ENCODE results near the gene CNGA3.

Gene CNGA3

DNA sequence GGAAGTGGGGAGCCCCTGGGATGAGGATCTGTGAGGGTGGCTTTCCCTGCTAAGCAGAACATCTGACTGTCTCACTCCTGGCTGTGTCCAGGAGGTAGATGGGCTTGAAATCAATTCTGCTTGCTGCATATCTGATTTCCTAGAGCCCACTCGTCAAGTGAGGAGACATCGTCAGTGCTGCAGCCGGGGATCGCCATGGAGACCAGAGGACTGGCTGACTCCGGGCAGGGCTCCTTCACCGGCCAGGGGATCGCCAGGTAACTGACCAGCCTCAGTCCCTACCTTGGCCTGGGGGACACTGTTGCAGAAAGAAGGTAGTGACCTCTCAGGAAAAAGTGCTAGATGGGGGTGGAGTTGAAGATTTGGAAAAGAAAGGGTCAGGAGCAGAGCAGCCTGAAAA, 31.3 kb downstream of the CNGA3 start:
- DNase-seq (ENCODE audit: low spot score): no peak

DNA sequence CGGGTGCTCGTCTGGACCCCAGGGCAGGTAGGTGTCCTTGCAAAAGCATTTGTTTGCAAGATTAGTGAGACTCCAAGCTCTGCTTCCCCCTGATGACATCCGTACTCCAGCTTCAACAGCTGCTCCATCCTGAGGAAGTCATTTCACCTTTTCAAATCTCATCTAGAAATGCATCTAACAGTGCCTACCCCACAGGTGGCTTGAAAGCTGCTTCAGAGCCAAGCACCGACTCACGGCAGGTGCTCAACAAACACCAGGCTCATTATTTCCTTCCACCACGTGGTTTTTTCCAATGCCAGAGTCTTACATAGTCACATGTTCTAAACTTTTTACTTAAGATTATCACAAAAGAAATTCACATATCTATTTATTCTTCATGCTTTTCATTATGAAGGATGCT, 31.9 kb downstream of the CNGA3 start:
- DNase-seq (ENCODE audit: low spot score): no peak

DNA sequence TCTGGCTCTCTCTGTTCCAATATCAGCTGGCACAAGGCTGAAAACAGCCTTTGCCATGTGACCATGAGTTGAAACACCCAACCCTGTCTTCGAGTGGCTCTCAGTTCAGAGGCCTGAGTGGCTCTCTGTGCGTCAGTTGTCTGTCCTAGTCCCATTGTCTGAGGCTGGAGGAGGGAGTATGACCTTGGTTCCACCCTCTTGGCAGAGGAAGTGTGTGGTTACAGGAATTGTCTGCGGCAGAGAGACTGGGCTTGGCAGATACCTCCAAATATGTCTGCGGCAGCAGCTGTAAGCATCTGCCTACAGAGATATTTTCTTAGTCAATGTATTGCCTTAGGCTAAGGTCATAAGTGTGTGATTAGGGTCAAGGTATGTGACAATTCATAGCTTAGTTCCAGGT, 32.6 kb downstream of the CNGA3 start:
- DNase-seq (ENCODE audit: low spot score): peak; percentile 90

DNA sequence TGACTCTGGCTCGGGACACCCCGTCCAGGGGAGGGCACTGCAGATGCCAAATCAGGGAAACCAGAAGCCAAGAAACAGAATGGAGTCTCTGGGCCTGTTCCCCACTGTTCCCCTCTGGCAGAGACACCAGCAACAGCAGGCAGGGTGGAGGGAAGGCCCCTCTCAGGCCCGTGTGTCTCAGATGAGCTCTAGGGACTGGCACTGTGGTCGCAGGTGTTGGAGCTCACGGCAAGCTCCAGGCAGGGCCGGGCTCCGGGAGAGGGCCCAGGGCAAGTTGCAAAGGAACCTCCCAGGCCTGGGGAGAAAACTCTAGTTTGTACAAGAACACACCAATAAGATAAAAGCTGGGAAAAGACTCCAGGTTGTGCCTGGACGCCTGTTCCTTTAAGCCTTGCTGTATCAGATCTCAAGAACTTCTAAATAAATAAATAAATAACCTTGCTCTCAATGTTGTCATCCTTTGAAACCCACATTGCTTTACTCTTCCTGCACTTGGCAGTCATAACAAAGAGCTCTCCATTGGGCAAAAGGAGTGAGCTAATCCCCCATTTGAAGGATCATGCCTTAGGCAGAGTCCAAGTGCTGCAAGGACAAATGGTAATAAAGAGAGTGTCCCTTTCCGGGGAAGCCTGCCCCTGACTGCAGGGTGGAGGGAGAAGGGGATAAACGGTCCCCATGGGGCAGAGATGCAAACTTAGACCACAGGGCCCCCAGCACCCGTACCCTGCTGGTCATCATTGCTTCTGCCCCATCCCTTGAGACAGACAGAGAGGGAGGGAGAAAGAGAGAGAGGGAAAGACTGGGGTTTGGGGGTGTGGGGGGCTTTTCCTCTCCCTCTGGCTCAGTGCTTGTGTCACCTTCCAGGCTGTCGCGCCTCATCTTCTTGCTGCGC, 33.3 kb downstream of the CNGA3 start:
- peak; percentile 15 for DNase-seq (ENCODE audit: low spot score)

DNA sequence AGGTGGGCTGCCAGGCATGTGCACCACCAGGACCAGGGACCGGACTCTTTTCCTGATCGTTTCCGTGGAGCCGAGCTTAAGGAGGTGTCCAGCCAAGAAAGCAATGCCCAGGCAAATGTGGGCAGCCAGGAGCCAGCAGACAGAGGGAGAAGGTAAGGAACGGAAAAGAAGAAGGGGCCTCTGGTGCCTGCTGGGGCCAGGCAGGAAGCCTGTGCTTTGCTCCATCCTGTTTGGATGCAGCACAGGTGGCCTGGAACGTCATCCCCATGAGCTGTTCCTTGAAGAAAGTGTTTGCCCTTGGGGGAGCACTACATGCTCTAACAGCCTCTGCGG, 33.9 kb downstream of the CNGA3 start:
- DNase-seq (ENCODE audit: low spot score): no peak

DNA sequence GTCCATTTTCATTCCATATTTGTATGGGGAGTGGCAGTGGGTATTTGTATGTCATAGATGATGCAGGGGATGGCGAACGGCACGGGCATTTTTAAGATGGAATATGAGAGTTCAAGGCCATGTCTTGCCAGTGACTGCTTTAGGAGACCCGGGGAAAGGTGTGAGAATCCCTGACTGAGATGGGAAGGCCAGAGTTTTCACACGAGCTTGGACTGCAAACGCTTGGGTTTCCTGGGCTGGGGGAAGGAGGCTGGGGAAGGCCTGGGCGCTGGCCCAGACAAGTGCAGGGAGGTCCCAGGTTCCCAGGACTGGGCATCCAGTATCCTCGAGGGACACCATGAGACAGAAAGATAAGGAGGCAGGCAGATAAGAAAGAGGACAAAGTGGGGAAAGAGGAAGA, 35.2 kb downstream of the CNGA3 start:
- DNase-seq (ENCODE audit: low spot score): no peak

DNA sequence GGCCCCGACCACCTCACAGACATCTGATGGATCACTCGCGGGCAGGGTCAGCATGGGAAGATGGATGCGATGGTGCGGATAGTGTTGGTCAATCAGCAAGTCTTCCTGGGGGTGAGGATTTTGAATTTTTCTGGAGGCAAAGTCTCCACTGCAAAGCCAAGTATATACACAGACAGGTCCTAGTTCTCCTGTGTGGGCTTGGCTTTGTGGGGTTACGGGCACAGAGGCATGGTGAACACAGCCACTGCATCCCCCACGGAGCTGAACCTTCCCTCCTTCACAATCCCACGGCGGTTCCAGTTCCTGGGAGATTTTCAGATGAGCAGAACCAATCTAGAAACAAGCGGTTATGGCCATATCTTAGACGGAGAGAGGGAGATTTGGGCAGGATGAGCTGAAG, 35.8 kb downstream of the CNGA3 start:
- no peak for DNase-seq (ENCODE audit: low spot score)

DNA sequence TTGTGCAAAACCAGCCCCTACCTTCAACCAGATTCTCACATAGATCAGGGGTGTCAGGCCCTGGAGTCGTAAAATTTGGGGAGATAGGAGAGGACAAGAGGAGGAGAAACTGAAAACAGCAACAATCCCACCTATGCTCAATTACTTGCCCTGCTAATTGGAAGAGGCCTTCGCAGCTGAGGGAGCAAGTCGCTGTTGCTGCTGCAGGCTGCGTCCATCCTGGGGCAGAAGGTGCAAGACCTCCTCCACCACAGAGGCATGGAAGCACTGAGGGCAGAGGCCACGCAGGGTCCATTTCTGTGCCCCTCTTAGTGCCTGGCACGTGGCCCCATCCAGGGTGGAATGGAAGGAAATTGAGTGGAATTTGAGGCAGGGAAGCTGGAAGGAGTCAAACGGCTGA, 36.5 kb downstream of the CNGA3 start:
- no peak for DNase-seq (ENCODE audit: low spot score)

DNA sequence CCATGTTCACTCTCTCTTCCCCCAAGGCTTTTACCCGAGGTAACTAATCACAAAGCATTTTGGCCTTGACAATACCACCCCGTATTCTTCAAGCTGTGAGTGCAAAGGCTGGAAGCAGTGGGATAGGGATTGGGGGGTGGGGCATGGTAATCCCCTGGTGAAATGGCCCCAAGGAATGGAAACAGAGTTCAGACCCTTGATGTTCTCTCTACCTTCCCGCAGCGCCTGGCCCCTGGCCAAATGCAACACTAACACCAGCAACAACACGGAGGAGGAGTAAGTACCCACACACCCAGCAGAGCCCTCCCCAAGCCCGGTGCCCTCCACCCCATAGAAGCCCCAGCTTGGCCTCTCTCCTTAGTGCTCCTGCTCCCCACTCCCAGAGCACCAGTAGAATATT, 36.9 kb downstream of the CNGA3 start:
- DNase-seq (ENCODE audit: low spot score): no peak

DNA sequence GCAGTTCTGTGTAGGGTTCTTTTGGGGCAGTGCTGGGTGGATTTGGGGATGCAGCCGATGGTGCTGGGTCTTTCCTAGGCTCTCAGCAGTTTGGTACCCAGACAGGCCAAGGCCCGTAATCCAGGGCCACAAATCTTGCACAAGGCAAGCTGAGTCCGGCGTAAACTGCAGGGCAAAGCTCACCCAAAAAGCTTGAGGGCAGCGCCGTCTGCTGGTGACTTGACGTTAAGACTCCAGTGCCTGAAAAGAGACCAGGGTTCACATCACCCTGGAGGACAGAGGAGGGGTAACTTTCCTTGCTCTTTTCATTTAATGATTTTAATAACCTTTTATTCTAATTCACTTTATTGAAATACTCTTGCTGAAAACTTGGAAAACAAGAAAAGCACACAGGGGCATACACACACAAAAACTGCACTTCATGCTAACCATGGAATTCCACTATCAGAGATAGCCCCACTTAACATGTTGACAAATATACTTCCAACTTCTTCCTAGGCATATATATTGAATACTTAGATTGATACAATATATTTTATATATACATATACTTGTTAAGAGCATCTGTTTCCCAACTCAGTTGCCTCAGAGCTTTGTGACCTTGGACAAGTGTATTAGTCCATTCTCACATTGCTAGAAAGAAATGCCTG, 38.9 kb downstream of the CNGA3 start:
- DNase-seq (ENCODE audit: low spot score): peak; percentile 86

DNA sequence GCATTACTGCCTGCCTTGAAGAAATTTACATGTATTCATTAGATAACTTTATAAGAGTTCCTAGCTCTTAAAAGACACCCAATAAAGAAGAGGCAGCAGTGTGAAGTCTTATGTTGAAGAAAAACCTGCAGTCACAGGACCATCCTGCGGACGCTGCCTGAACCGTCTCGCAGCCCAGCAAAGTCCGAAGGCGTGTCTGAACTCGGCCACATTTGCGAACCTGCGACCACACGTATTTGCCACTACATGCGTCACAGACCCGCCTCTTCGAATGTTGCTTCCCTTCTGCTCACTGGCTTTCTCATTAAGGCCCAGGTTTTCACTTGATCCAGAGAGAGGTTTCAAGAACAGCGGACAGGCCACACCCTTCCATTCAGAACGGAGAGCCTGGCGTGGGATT, 41.2 kb downstream of the CNGA3 start:
- DNase-seq (ENCODE audit: low spot score): no peak

DNA sequence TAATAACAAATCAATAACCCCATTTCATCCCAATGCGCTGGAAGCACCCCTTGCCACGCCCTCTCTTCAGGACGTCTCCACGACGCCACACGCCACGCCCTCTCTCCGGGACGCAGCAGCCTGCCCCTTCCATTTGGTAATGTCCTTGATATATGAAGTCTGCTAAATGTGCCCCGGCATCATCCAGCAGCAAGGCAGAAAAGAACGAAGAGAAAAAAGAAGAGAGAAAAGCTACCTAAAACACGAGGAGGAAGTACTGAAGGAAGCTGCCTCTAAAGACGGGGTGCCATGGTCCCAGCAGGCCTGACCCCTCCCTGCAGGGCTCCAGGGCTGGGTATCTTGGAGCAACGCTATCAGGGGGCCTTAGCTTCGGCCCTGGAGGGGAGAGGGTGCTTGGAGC, 41.8 kb downstream of the CNGA3 start:
- DNase-seq (ENCODE audit: low spot score): no peak

DNA sequence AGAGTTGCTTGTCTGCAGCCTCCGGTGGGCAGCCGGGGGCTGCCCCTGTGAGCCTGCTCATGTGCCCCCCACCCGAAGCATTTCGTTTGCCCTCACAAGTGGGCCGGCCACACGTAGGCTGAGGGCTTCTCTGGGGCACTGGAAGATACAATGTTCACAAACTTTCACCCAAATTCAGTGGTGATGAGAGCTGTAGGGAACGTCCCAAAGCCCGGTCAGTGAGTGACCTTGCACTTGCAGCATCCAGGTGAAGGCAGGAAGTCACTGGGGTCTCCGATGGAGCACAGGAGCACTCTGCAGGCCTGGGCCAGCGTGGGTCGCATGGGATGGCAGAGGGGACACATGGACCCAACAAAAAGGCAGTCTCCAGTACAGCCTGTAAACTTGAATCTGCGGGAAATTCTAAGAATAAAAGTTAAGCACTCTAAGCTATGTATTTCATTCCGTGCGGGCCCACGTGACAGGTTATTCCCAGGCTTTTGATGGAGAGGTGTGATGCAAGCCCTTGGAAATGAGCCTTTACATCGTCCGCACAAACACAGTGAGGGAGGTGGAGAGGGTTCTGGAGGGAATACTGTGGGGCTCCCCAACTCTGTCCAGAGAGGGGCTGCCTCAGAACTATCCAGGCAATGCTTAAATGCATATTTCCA, 42.5 kb downstream of the CNGA3 start:
- DNase-seq (ENCODE audit: low spot score): no peak

DNA sequence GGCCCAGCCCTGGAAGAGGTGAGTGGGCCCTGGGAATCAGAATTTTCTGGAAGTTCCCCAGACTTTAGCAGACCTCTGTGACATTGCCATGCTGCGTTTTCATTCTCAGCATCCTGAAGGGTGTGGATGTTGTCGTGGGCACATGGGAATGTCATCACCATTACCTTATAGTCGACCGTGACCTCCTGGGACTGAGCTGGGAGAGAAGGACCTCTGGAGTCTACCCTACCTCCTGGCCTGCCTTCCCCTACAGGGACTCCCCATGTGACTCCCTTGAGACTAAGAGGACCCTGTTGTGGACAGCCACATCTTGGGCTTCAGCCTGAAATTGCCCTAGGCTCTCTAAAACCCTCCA, 43.0 kb downstream of the CNGA3 start:
- DNase-seq (ENCODE audit: low spot score): no peak

DNA sequence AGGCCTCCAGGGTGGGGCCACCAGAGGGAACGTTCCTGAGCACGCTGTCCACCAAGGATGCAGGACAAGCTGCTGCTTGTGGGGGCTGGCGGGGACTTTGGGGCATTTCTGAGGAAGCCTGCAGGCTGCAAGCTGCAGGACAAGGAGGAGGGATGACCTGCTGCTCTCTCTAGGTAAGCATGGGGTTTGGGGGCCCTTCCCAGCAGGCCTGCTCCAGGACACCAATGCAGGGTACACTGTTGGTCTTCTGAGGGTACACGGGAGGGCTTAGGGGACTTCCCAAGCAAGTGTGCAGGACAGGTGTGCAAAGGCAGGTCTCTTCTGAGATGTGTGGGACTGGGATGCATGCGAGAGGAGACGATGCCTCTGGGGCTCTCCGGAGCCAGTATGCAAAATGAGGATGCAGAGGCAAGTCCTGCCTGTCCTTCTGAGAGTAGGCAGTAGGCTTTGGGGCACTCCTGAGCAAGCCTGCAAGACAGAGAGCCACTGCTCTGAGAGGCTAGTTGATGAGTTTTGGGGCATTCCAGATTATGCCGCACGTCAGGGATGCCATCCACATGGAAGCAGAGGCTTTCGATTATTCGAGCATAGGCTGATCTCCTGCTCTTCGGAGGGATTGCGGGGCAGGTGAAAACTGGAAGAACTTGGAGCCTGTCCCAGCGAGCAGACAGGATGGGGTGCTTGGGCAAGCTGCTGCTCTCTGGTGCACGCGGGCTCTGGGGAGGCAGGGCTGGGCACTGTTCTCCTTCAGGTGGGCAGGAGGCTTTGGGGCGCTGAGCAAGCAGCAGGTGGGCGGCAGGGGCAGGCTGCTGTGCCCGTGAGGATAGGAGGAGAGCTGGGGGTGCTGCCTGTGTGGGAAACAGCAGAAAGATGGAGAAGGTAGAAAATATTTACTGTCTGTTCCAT, 44.6 kb downstream of the CNGA3 start:
- DNase-seq (ENCODE audit: low spot score): no peak

DNA sequence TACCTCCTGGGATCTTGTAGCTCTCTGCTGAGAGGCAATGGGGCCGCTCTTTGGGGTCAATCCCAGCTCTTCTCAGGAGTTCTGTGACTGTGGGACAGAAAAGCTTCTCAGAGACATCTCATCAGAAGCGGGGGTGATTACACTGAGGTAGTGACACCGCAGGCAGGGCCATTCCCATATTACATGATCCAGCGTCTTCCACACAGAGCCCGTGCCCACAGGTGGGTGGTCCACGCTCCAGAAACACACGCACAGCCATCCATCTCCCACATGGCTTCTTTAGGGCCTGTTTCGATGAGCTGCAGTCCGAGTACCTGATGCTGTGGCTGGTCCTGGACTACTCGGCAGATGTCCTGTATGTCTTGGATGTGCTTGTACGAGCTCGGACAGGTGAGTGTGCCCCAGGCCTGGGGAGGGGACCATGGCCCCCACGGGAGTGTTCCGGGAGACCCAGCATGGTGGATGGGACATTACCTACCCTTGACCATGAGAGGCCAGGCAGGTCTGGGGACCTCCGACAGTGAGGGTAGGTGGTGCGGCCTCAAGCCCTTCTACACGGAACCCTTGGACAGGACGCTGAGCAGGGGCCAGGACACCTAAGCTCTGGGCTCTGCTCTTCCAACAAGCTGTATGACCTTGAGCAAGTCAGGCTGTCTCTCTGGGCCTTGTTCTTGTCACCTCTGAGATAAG, 45.5 kb downstream of the CNGA3 start:
- DNase-seq (ENCODE audit: low spot score): no peak

DNA sequence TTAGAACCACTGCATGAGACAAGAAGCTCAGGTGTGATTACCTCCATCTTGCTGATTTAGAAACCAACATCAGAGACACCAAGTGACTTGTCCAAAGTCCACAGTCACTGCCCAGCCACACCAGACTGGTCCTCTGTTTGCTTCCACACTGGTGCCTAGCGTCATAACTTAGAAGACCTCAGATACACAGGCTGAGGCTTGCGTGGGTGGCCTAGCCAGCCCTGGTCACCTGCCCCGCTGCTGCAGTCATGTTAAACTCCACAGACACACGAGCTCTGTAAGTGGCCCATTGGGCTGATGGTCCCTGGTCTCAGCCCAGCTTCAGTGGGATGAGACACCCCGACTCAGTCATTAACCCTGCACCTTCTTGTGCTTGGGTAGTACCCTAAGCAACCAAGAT, 47.1 kb downstream of the CNGA3 start:
- DNase-seq (ENCODE audit: low spot score): no peak

DNA sequence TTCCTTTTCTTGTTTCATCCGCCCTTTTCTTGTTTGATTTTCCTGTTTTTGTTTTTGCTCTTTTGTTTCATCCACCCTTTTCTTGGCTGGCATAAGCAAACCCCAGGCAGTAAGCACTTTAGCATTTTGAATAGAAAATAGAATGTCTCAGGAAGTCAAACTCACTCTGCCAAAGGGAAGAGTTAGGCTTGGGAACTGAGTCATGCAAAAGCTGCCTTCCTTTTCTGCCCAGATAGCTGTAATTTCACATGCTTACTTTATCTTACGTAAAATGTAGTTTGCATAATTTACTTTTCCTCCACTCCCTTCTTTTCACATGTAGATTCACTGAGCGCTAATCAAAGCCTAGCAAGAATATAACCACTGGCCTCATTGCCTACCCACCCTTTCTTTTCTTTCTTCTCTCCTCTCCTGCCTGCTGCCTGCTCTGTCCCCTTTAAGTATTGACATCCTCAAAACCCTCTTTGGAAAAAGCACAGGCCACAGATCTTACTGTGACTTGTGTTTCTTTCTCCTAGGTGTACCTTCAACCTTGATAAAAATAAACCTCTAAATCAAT, 48.4 kb downstream of the CNGA3 start:
- DNase-seq (ENCODE audit: low spot score): no peak

DNA sequence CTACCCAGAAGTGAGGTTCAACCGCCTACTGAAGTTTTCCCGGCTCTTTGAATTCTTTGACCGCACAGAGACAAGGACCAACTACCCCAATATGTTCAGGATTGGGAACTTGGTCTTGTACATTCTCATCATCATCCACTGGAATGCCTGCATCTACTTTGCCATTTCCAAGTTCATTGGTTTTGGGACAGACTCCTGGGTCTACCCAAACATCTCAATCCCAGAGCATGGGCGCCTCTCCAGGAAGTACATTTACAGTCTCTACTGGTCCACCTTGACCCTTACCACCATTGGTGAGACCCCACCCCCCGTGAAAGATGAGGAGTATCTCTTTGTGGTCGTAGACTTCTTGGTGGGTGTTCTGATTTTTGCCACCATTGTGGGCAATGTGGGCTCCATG, 49.7 kb downstream of the CNGA3 start:
- DNase-seq (ENCODE audit: low spot score): no peak

DNA sequence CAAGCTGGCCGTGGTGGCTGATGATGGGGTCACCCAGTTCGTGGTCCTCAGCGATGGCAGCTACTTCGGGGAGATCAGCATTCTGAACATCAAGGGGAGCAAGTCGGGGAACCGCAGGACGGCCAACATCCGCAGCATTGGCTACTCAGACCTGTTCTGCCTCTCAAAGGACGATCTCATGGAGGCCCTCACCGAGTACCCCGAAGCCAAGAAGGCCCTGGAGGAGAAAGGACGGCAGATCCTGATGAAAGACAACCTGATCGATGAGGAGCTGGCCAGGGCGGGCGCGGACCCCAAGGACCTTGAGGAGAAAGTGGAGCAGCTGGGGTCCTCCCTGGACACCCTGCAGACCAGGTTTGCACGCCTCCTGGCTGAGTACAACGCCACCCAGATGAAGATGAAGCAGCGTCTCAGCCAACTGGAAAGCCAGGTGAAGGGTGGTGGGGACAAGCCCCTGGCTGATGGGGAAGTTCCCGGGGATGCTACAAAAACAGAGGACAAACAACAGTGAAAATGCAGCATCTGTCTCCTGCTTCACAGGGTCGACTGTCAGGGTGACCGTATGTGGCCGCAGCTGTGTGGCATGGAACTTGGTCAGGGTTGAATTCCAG, 50.6 kb downstream of the CNGA3 start:
- DNase-seq (ENCODE audit: low spot score): no peak

DNA sequence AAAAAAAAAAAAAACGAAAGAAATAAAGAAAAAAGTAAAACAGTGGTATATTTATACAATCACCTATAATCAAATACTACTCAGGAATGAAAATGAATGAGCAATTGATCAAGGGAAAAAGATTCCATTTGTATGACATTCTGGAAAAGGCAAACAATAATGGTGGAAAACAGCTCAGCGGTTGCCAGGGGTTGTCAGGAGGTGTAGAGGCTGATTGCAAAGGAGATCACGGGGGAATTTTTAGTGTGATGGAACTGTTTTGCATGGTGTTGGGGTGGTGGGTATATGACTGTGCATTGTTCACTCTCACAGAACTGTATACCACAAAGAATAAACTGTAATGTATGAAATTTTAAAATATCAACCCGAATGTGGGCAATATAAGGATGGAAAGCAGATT, 52.9 kb downstream of the CNGA3 start:
- no peak for DNase-seq (ENCODE audit: low spot score)

Measured in AG08395 (cell line).